OCI-LY3 (cell line): ENCODE data around the gene OTUD3.

Experiments
- CTCF ChIP-seq: fragments of 200-600, 300-600 bp; sonication (generic); IDR thresholded peaks from 2 replicates; pipeline ENCODE4 v1.5.1; 2014; ENCODE audit warnings: antibody characterized with exemption, low read length, low read depth
- EZH2phosphoT487 ChIP-seq: fragments of 200-600 bp; shearing (Covaris generic); IDR thresholded peaks from 2 replicates; pipeline ENCODE4 v1.6.1; 2018; ENCODE audit warnings: antibody characterized with exemption, mixed run types, low read depth

GRCh38 chr1:19909392-19909791 is 27.2 kb downstream of the OTUD3 start:
- TF ChIP-seq CTCF (no peak), EZH2phosphoT487 (no peak)
